Parathyroid adenoma (tissue), 2 donors: ENCODE results near the gene GIMAP4.
"Not testable (repeated sequence)": the region's sequence is repeated elsewhere in the genome, so short reads cannot be mapped to it uniquely, and the experiment has no call there.

Experiments used
- H2AFZ ChIP-seq: fragments of 300-600 bp; sonication (generic); one replicate; pipeline ENCODE4 v1.7.0; 2017; ENCODE audit warnings: antibody characterized with exemption, mild to moderate bottlenecking
- H3K27ac ChIP-seq: fragments of 300-600 bp; sonication (generic); one replicate; pipeline ENCODE4 v1.7.0; 2017
- H3K27me3 ChIP-seq: fragments of 300-600 bp; sonication (generic); one replicate; pipeline ENCODE4 v1.7.0; 2017; ENCODE audit warnings: low read length; ENCODE audit not compliant: control insufficient read depth, insufficient read depth
- H3K36me3 ChIP-seq: fragments of 300-600 bp; sonication (generic); one replicate; pipeline ENCODE4 v1.7.0; 2017; ENCODE audit warnings: low read length; ENCODE audit not compliant: control insufficient read depth, insufficient read depth
- H3K4me1 ChIP-seq: fragments of 300-600 bp; sonication (generic); one replicate; pipeline ENCODE4 v1.7.0; 2017; ENCODE audit warnings: control low read depth
- H3K4me2 ChIP-seq: fragments of 300-600 bp; sonication (generic); one replicate; pipeline ENCODE4 v1.7.0; 2017; ENCODE audit warnings: low read length
- H3K4me3 ChIP-seq: fragments of 300-600 bp; sonication (generic); one replicate; pipeline ENCODE4 v1.7.0; 2017; ENCODE audit warnings: low read depth, low read length
- H3K79me2 ChIP-seq: fragments of 300-600 bp; sonication (generic); one replicate; pipeline ENCODE4 v1.7.0; 2017; ENCODE audit warnings: control low read depth
- H3K9ac ChIP-seq: fragments of 300-600 bp; sonication (generic); one replicate; pipeline ENCODE4 v1.7.0; 2017; ENCODE audit warnings: mild to moderate bottlenecking
- H3K9me3 ChIP-seq: fragments of 300-600 bp; sonication (generic); one replicate; pipeline ENCODE4 v1.7.0; 2017; ENCODE audit warnings: low read length; ENCODE audit not compliant: control insufficient read depth
- CTCF ChIP-seq: fragments of 300-600 bp; sonication (generic); IDR thresholded peaks from one replicate; pipeline ENCODE4 v1.7.0; 2017; ENCODE audit warnings: antibody characterized with exemption, mild to moderate bottlenecking
- donor health status: primary hyperparathyroidism.

The GIMAP4 gene

GRCh38 chr7:150595361-150595760 is 28.2 kb downstream of the GIMAP4 start:
- H3K9me3 ChIP-seq: no peaks in the 10 kb centered on the region
- TF ChIP-seq CTCF: no peak
- no peaks in the 10 kb centered on the region for H3K4me1 ChIP-seq
- no peaks in the 10 kb centered on the region for H3K27me3 ChIP-seq
- H3K4me2 ChIP-seq: no peak overlapping the region
- H3K36me3 ChIP-seq: no peaks in the 10 kb centered on the region
- H2AFZ ChIP-seq: no peak overlapping the region
- H3K27ac ChIP-seq: no peak overlapping the region
- no peaks in the 10 kb centered on the region for H3K79me2 ChIP-seq
- H3K4me3 ChIP-seq: no peak overlapping the region
- H3K9ac ChIP-seq: no peak overlapping the region

GRCh38 chr7:150603600-150603999 is 36.4 kb downstream of the GIMAP4 start:
- not testable (repeated sequence) for H3K79me2 ChIP-seq, H3K27me3 ChIP-seq, H3K9ac ChIP-seq, H3K4me2 ChIP-seq, H3K36me3 ChIP-seq, H3K9me3 ChIP-seq, H3K4me1 ChIP-seq, H2AFZ ChIP-seq, H3K4me3 ChIP-seq
- peak overlapping the region; percentile 49 for H3K27ac ChIP-seq

GRCh38 chr7:150610233-150610632 is 43.0 kb downstream of the GIMAP4 start:
- no peak overlapping the region for H3K27ac ChIP-seq

GRCh38 chr7:150612925-150613324 is 45.7 kb downstream of the GIMAP4 start:
- no peaks in the 10 kb centered on the region for H3K27me3 ChIP-seq
- H3K27ac ChIP-seq: no peak overlapping the region
- H3K9me3 ChIP-seq: no peaks in the 10 kb centered on the region
- no peak for TF ChIP-seq CTCF
- no peaks in the 10 kb centered on the region for H3K4me1 ChIP-seq
- no peaks in the 10 kb centered on the region for H3K36me3 ChIP-seq
- no peaks in the 10 kb centered on the region for H3K79me2 ChIP-seq
- H3K9ac ChIP-seq: no peak overlapping the region
- H2AFZ ChIP-seq: no peak overlapping the region
- no peak overlapping the region for H3K4me2 ChIP-seq
- H3K4me3 ChIP-seq: no peak overlapping the region

More at GRCh38 chr7:150610233-150610632, 43.0 kb downstream of the GIMAP4 start:
- no peak for TF ChIP-seq CTCF
- Histone ChIP-seq H3K4me3 (no peak overlapping the region), H3K4me2 (no peak overlapping the region), H3K27me3 (no peaks in the 10 kb centered on the region), H3K36me3 (no peaks in the 10 kb centered on the region), H3K9ac (no peak overlapping the region), H3K4me1 (no peaks in the 10 kb centered on the region), H3K9me3 (no peaks in the 10 kb centered on the region), H2AFZ (peak overlapping the region; percentile 21), H3K79me2 (no peaks in the 10 kb centered on the region)

- H3K4me1 ChIP-seq: no peaks in the 10 kb centered on the region
- no peak overlapping the region for H3K4me3 ChIP-seq
- H3K79me2 ChIP-seq: no peaks in the 10 kb centered on the region
- TF ChIP-seq CTCF: no peak
- H3K36me3 ChIP-seq: no peaks in the 10 kb centered on the region
- H3K9me3 ChIP-seq: no peaks in the 10 kb centered on the region
- no peak overlapping the region for H3K27ac ChIP-seq
- no peak overlapping the region for H2AFZ ChIP-seq
- H3K4me2 ChIP-seq: no peak overlapping the region
- H3K27me3 ChIP-seq: no peaks in the 10 kb centered on the region
- no peak overlapping the region for H3K9ac ChIP-seq
Measured at GRCh38 chr7:150613880-150614279, 46.7 kb downstream of the GIMAP4 start.

- H3K79me2 ChIP-seq, H3K9ac ChIP-seq, H3K4me2 ChIP-seq, H3K9me3 ChIP-seq, H3K36me3 ChIP-seq, H3K27me3 ChIP-seq, H2AFZ ChIP-seq, H3K4me3 ChIP-seq, H3K4me1 ChIP-seq, H3K27ac ChIP-seq: not testable (repeated sequence)
Measured at GRCh38 chr7:150614426-150614825, 47.2 kb downstream of the GIMAP4 start.

- H3K4me2 ChIP-seq, H3K36me3 ChIP-seq, H3K27me3 ChIP-seq, H3K4me1 ChIP-seq, H2AFZ ChIP-seq, H3K9me3 ChIP-seq, H3K27ac ChIP-seq, H3K4me3 ChIP-seq, H3K9ac ChIP-seq, H3K79me2 ChIP-seq: not testable (repeated sequence)
Measured at GRCh38 chr7:150615221-150615755, 48.1 kb downstream of the GIMAP4 start.
